GM23338 (cell line): ENCODE data around the gene IL6ST.

ENCODE experiments used
- EZH2 ChIP-seq: fragments of 200-600 bp; sonication (generic); IDR thresholded peaks from one replicate; pipeline ENCODE4 v1.8.0; 2017; ENCODE audit warnings: antibody characterized with exemption, mild to moderate bottlenecking, low read depth; ENCODE audit not compliant: unreplicated experiment
- POLR2AphosphoS5 ChIP-seq: IDR thresholded peaks from 2 replicates; pipeline ENCODE4 v1.6.1; 2016; ENCODE audit warnings: antibody characterized with exemption, low read depth
- TF ChIP-seq, protein P1 (sequence below), 2 experiments: fragments of 200-600 bp in 1 of 2; sonication (generic) in 1 of 2; conservative IDR thresholded peaks; 2 replicates each; pipeline versions ENCODE4 v1.5.1 to v1.6.1; 2016 to 2017; ENCODE audit warnings: antibody characterized with exemption in 2 of 2, low read depth in 2 of 2, mild to moderate bottlenecking in 2 of 2, moderate library complexity in 1 of 2

DNA sequence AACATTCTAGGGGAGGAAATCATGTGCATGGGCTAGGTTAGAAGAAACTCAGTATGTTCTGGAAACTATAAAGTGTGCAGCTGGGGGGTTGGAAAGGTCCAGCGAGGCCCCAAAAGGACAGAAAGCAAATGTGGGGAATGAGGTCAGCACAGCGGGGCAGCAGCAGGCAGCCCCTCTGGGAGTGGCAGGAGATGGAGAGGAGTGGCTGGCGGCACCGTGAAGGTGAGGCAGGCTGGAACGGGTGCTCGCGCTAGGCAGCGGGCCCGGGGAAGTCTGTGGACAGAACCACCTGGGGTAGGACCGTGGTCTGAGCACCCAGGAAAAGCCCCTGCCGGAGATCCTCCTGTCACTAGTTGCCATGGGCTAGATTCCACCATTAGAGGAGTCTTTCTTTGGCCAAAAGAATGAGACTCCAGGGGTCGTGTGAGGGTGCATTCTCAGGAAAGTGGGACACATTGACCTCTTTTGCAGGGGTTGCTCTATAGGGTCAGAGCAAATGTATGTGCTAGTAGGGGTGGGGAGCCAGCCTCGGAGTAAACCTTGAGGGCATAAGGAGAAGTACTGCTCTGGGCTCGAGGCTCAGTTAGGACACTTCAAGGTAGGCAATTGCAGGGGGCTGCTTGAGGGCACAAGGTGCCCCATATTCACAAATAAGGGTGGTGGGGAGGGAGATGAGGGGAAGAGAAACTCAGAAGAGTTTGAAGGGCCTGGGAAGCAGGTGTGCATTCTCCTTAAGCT lies 61.2 kb downstream of the IL6ST start:
- TF ChIP-seq, protein P1, sequence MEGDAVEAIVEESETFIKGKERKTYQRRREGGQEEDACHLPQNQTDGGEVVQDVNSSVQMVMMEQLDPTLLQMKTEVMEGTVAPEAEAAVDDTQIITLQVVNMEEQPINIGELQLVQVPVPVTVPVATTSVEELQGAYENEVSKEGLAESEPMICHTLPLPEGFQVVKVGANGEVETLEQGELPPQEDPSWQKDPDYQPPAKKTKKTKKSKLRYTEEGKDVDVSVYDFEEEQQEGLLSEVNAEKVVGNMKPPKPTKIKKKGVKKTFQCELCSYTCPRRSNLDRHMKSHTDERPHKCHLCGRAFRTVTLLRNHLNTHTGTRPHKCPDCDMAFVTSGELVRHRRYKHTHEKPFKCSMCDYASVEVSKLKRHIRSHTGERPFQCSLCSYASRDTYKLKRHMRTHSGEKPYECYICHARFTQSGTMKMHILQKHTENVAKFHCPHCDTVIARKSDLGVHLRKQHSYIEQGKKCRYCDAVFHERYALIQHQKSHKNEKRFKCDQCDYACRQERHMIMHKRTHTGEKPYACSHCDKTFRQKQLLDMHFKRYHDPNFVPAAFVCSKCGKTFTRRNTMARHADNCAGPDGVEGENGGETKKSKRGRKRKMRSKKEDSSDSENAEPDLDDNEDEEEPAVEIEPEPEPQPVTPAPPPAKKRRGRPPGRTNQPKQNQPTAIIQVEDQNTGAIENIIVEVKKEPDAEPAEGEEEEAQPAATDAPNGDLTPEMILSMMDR (conservative IDR thresholded peaks at IDR 0.05; ENCODE audit: low read depth in 2 of 2) = no peak
- TF ChIP-seq EZH2 (no peak), POLR2AphosphoS5 (no peak)
